ENCODE results near the gene OSBPL5. TPM values are rescaled to one million over a fixed set of nuclear protein-coding genes. Genes with fewer than 3 reads are reported as not detected.

Gene OSBPL5
- total RNA-seq, 1 donor: 20.5 TPM

DNA sequence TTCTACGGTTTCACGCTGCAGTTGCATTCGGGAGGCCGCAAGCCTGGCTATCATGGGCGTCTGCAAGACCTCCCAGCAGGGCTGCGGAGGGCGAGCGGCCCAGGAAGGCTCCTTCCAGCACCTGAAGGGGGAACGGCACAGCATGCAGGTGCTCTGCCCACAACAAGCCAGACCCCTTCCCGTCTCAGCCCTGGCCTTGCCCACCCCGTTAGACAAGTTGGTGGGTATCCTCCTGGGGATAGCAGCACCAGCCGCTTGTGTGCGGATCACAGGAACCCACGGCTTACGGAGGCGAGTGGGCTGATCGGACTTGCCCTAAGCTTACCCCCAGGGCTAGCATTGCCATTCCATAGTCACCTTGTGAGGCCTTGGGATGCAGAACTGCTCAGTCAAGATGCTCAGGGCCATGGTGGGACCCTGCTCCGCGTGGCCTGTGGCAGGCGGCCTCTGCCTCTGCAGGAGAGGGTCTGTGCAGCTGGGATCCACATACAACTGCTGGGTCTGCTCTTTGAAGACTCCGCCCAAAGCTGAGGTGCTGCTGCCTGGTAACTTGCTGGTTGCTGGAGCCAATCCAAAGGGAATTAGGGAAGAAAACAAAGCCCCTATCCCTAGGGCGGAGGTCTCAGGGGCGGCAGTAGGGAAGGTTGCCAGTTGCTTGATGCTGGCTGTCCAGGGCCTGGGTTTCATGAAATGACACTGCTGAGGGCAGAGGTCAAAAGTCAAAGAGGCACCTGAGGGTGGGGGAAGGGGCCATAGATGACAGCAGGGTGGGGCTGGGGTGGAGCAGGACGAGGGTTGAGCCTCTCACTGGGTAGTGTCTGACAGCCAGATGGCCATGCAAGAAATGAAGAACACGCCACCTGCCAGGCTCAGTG lies 1.4 kb upstream of the OSBPL5 start:
- DNase-seq (ENCODE audit: low read depth in 2 of 3, low spot score in 2 of 3): no peak

DNA sequence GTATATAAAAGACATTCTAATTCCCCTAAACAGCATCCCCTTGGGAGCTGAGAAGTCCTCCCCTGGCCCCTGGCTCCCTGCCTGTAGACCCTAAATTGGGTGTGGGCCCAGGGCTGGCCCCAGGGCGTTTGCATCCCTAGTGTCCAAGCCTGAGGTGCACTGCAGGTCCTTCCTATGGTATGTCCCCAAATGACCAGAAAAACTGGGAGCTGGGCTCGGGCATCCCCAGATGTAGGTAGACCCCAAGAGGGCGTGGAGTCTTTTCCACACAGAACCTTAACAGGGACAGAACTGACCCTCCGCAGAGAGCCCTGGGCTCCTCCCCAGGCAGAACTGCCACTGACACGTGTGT lies 782 bp upstream of the OSBPL5 start:
- DNase-seq (ENCODE audit: low read depth in 2 of 3, low spot score in 2 of 3): no peak

DNA sequence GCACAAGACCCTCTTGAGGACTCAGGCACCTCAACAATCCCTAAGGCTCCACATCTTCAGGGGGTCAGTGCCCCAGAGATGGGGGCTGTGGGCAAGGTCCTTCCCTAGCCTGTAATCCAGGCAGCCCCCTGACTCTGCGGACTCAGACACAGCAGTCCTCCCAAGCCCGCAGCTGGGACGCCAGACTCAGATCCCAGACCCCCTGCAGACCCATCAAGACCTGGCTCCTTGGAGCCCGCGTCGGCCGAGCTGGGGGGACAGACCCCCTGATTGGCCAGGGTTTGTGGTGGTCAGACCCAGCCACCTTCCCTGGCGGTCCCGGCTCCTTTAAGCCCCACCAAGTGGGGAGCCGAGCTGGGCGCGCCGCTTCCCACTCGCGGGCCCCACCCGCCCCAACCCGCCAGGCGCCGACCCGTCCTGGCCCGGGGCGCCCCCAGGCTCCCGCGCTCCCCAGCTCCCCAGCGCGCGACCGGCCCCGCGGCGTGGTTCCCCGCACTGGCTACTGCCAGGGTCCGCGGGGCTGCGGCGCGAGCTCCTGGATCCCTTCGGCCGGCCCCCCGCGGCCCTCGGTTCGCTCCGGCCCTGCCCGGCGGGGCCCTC lies 458 bp downstream of the OSBPL5 start:
- no peak for DNase-seq (ENCODE audit: low read depth in 2 of 3, low spot score in 2 of 3)

DNA sequence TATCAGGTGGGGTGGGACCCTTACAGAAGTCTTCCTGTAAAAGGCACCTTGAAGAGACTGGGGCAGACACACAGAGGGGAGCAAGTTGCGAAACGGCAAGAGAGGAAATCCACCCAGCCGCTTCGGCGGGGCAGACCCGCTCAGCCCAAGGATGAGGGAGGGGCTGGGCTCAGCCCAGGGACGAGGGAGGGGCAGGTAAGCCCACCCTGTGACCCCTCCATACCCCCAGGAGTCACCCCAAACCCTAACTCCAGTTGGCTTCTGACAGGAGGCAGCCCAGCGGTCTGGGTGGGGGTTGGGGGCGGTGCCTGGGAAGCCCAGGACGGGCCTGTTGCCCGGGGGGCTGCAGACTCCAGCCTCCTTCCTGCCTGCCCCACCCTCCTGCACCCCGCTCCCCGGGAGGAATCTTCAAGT lies 965 bp downstream of the OSBPL5 start:
- peak in 2 of 3 donors; percentile 14 to 31 for DNase-seq (ENCODE audit: low read depth in 2 of 3, low spot score in 2 of 3)

- no peak for DNase-seq (ENCODE audit: low read depth in 2 of 3, low spot score in 2 of 3)
These were observed 1.7 kb downstream of the OSBPL5 start for GRCh38 chr11:3163241-3163981.

GRCh38 chr11:3162410-3163240 lies 2.5 kb downstream of the OSBPL5 start:
- no peak for DNase-seq (ENCODE audit: low read depth in 2 of 3, low spot score in 2 of 3)

DNA sequence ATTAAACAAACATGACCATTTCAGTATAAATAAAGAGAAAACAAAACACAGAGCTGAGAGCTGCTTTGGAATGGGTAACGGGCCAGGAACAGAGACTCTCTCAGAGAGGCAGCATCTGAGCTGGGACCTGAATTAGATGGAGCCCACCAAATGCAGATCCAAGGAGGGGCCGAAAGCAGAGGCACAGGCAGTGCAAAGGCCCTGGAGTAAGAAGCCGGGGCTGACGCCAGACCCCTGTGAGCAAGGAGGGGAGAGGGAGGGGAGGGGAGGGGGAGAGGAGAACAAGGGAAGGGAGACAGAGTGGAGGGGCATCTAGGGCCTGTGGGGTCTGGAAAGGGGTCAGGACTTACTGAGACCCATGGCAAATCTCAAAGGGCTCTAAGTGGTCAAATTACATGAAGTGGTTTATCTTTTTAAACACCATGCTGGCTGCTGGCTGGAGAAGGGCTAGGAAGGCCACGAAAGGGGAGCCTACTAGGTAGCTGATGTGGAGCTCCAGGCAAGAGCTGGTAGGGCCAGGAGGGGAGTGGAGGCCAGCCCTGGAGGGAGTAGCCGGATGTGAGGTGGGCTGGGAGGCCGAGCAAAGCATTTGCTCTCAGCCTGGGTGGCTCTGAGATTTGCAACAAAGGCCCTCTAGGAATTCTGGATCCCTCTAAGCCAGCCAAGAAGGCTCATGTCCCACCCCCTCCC lies 3.2 kb downstream of the OSBPL5 start:
- DNase-seq (ENCODE audit: low read depth in 2 of 3, low spot score in 2 of 3): no peak

- DNase-seq (ENCODE audit: low read depth in 2 of 3, low spot score in 2 of 3): no peak
These were observed 3.8 kb downstream of the OSBPL5 start for GRCh38 chr11:3161309-3161708.

DNA sequence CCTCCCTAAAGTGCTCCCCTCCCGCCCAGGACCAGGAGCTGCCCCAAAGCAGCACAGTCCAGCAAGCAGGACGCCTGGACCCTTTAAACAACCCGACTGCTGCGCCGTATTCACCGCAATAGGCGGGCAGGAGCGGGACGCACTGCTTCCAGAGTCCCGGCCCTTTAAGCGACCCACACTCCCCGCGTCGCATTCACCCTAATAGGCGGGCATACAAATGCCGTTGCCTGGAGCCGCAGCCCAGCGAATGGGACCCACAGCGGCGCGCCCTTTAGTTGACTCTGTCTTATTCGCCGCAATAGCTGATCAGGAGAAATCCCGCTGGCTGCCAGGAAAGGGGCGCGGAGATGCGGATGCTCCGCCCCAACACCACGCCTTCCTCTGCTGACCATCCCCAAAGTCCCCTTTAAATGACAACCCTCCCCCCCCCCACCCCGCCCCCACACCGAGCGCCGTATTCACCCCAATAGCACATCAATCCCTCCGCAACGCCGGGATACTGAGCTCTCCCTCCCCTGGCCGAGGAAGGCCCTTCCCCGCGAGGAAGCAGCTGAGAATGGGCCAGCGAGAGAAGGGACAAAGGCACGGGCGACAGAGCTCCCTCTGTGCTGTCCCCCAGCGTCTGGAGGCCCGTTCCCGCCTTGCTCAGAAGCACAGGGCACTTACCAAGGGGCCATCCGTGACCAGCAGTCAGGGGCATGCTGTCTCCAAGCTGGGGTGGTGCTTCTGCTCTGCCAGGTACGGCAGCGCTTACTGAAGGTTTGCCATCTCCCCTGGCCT lies 4.7 kb downstream of the OSBPL5 start:
- peak in 2 of 3 donors; percentile 57 to 74 for DNase-seq (ENCODE audit: low read depth in 2 of 3, low spot score in 2 of 3)

- no peak for DNase-seq (ENCODE audit: low read depth in 2 of 3, low spot score in 2 of 3)
These were observed 5.6 kb downstream of the OSBPL5 start for GRCh38 chr11:3159296-3160190.

- DNase-seq (ENCODE audit: low read depth in 2 of 3, low spot score in 2 of 3): no peak
These were observed 6.3 kb downstream of the OSBPL5 start for GRCh38 chr11:3158821-3159220.

- DNase-seq (ENCODE audit: low read depth in 2 of 3, low spot score in 2 of 3): no peak
These were observed 6.9 kb downstream of the OSBPL5 start for GRCh38 chr11:3158131-3158591.

DNA sequence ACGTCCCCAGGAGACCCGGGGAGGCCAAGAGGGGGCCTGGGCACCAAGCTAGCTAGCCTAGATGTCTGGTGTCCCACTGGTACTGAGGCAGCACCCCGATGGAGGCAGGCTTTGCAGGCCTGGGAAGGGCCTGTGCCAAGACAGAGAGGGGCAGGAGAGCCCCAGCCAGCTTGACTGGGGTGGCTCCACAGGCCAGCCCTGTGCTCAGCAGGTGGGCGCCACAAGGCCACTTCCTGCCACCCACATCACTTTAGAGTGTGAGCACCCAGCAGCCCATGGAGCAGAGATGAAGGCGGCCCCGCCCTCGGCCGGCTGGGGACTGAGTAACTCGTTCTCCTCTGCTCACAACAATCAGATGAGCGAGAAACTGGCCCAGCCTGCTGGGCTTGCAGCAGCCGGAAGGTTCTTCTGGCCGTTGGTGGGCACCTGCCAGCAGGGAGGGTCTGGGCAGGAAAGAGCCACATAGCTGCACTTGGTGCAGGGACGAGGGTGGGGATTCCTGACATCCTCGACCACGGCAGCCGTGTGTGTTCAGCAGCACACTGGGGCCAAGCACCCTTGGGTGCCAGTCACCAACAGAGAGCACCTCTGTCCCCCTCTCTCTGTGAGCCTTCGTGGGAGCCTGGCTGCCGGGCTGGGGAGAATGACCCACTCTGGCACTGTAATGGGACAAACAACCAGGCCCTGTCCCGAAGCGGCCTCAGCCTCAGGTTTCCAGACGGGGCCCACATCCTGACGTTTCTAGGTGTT lies 7.6 kb downstream of the OSBPL5 start:
- DNase-seq (ENCODE audit: low read depth in 2 of 3, low spot score in 2 of 3): no peak

GRCh38 chr11:3156661-3157311 lies 8.3 kb downstream of the OSBPL5 start:
- no peak for DNase-seq (ENCODE audit: low read depth in 2 of 3, low spot score in 2 of 3)

- no peak for DNase-seq (ENCODE audit: low read depth in 2 of 3, low spot score in 2 of 3)
These were observed 8.8 kb downstream of the OSBPL5 start for GRCh38 chr11:3156282-3156660.

- no peak for DNase-seq (ENCODE audit: low read depth in 2 of 3, low spot score in 2 of 3)
These were observed 9.3 kb downstream of the OSBPL5 start for GRCh38 chr11:3155691-3156258.

DNA sequence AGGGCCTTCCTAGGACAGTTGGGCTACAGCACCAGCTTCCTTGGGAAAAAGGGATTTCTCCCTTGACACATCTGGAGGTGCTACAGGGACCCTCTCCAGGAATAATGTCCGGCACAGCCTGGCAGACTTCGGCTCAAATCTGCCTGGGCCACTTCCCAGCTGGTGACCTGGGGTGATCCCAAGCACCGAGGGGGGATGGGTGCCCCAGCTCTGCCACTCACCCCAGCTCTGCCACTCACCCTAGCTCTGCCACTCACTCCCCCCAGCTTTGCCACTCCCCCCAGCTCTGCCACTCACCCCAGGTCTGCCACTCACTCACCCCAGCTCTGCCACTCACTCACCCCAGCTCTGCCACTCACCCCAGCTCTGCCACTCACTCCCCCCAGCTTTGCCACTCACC lies 9.9 kb downstream of the OSBPL5 start:
- no peak for DNase-seq (ENCODE audit: low read depth in 2 of 3, low spot score in 2 of 3)

Measured in hematopoietic multipotent progenitor cell (in vitro differentiated cells).